HG03280 (cell line): ENCODE data around the gene FBXO45.
"Not testable (repeated sequence)": the region's sequence is repeated elsewhere in the genome, so short reads cannot be mapped to it uniquely, and the experiment has no call there.

Experiments
- ATAC-seq: cut with Tn5 transposase; IDR thresholded peaks from one replicate; pipeline ENCODE4 v1.9.1; 2021; ENCODE audit warnings: mild to moderate bottlenecking, moderate library complexity; ENCODE audit not compliant: unreplicated experiment

The FBXO45 gene

GRCh38 chr3:196568246-196569002, at the start of gene FBXO45, which contains the start of gene WDR53:
FBXO45 (plus strand) TSS chr3:196568660; CDS start chr3:196568985, 325 bp downstream.
WDR53 (minus strand) TSS chr3:196568554; CDS start chr3:196561475, 7,079 bp downstream.
- peak; percentile 94 for ATAC-seq

GRCh38 chr3:196518966-196519717, 49.3 kb upstream of the FBXO45 start:
- ATAC-seq = no peak

- ATAC-seq = no peak
Observed at GRCh38 chr3:196519718-196520082, 48.8 kb upstream of the FBXO45 start.

GRCh38 chr3:196521291-196521690, 47.2 kb upstream of the FBXO45 start:
- not testable (repeated sequence) for ATAC-seq

- no peak for ATAC-seq
Observed at GRCh38 chr3:196523841-196524240, 44.6 kb upstream of the FBXO45 start.

GRCh38 chr3:196524527-196524926, 43.9 kb upstream of the FBXO45 start:
- ATAC-seq = no peak

GRCh38 chr3:196525141-196525540, 43.3 kb upstream of the FBXO45 start:
- no peak for ATAC-seq

GRCh38 chr3:196528639-196529233, 39.7 kb upstream of the FBXO45 start:
- ATAC-seq = peak; percentile 86

GRCh38 chr3:196531418-196531817, 37.0 kb upstream of the FBXO45 start:
- ATAC-seq = no peak

GRCh38 chr3:196533260-196533681, 35.2 kb upstream of the FBXO45 start:
- ATAC-seq = no peak

GRCh38 chr3:196537319-196537984, 31.0 kb upstream of the FBXO45 start:
- ATAC-seq = no peak

- no peak for ATAC-seq
Observed at GRCh38 chr3:196541684-196542445, 26.6 kb upstream of the FBXO45 start.

GRCh38 chr3:196544491-196544992, 23.9 kb upstream of the FBXO45 start:
- ATAC-seq = no peak

- ATAC-seq = no peak
Observed at GRCh38 chr3:196546537-196546936, 21.9 kb upstream of the FBXO45 start.

- ATAC-seq = no peak
Observed at GRCh38 chr3:196547067-196547466, 21.4 kb upstream of the FBXO45 start.

GRCh38 chr3:196549312-196549711, 19.1 kb upstream of the FBXO45 start:
- not testable (repeated sequence) for ATAC-seq

GRCh38 chr3:196550172-196550571, 18.3 kb upstream of the FBXO45 start:
- not testable (repeated sequence) for ATAC-seq

- ATAC-seq = no peak
Observed at GRCh38 chr3:196552253-196552652, 16.2 kb upstream of the FBXO45 start.

GRCh38 chr3:196553551-196553950, 14.9 kb upstream of the FBXO45 start:
- ATAC-seq = no peak

- ATAC-seq = no peak
Observed at GRCh38 chr3:196554205-196554604, 14.3 kb upstream of the FBXO45 start.
